Neuronal stem cell (in vitro differentiated cells): ENCODE data around the gene PFKFB3.

ENCODE experiments used
- DNase-seq: peaks from one replicate; pipeline ENCODE4 v3.0.0-alpha.2; 2013; ENCODE audit warnings: low spot score
- H2AFZ ChIP-seq: one replicate; pipeline ENCODE4 v1.6.1; 2013; ENCODE audit warnings: mild to moderate bottlenecking, low read length, inconsistent platforms
- H2AK5ac ChIP-seq: 2 replicates; pipeline ENCODE4 v1.6.1; 2013; ENCODE audit warnings: low read depth, mild to moderate bottlenecking, inconsistent platforms, low read length, moderate library complexity, mixed read lengths
- H2BK120ac ChIP-seq: 2 replicates; pipeline ENCODE4 v1.6.1; 2013; ENCODE audit warnings: low read depth, mild to moderate bottlenecking, inconsistent platforms, low read length, moderate library complexity, mixed read lengths
- H2BK12ac ChIP-seq: one replicate; pipeline ENCODE4 v1.6.1; 2013; ENCODE audit warnings: low read length, inconsistent platforms
- H2BK15ac ChIP-seq: 2 replicates; pipeline ENCODE4 v1.6.1; 2013; ENCODE audit warnings: mild to moderate bottlenecking, low read length, inconsistent platforms, mixed read lengths
- H2BK5ac ChIP-seq: one replicate; pipeline ENCODE4 v1.6.1; 2013; ENCODE audit warnings: inconsistent platforms, mild to moderate bottlenecking, low read length, moderate library complexity
- H3K14ac ChIP-seq: one replicate; pipeline ENCODE4 v1.6.1; 2013; ENCODE audit warnings: low read length, inconsistent platforms
- H3K18ac ChIP-seq: 2 replicates; pipeline ENCODE4 v1.6.1; 2013; ENCODE audit warnings: low read length, inconsistent platforms
- H3K23ac ChIP-seq: 2 replicates; pipeline ENCODE4 v1.6.1; 2013; ENCODE audit warnings: low read depth, mild to moderate bottlenecking, mixed read lengths, low read length, inconsistent platforms; ENCODE audit not compliant: poor library complexity
- H3K27ac ChIP-seq: replicated peaks from 3 replicates; pipeline ENCODE4 v1.5.1; 2013; ENCODE audit warnings: low read length, inconsistent platforms
- H3K27me3 ChIP-seq, 3 experiments: 2 replicates each; pipeline ENCODE4 v1.6.1; 2013; ENCODE audit warnings: low read length in 3 of 3, mild to moderate bottlenecking in 2 of 3, inconsistent platforms in 1 of 3, low read depth in 1 of 3, mixed read lengths in 1 of 3, moderate library complexity in 1 of 3; ENCODE audit not compliant: control insufficient read depth in 3 of 3, insufficient read depth in 3 of 3
- H3K36me3 ChIP-seq, 2 donors: replicated peaks in 1 of 2; 2 replicates each; pipeline ENCODE4 v1.6.1; 2013; ENCODE audit warnings: low read length in 2 of 2; ENCODE audit not compliant: control insufficient read depth in 2 of 2, insufficient read depth in 2 of 2
- H3K4ac ChIP-seq: 2 replicates; pipeline ENCODE4 v1.6.1; 2013; ENCODE audit warnings: inconsistent platforms, mild to moderate bottlenecking, low read length, moderate library complexity
- H3K4me1 ChIP-seq, 2 donors: 1 replicate in 1 of 2; 2 replicates in 1 of 2; pipeline ENCODE4 v1.6.1; 2013; ENCODE audit warnings: low read length in 2 of 2, low read depth in 1 of 2; ENCODE audit not compliant: control insufficient read depth in 2 of 2, insufficient read depth in 1 of 2
- H3K4me2 ChIP-seq: one replicate; pipeline ENCODE4 v1.6.1; 2013; ENCODE audit warnings: mild to moderate bottlenecking, low read length, inconsistent platforms; ENCODE audit not compliant: insufficient read depth, poor library complexity, severe bottlenecking
- H3K4me3 ChIP-seq, 2 donors: 2 replicates each; pipeline ENCODE4 v1.5.1; 2013; ENCODE audit warnings: low read length in 2 of 2, mild to moderate bottlenecking in 2 of 2, inconsistent platforms in 1 of 2, moderate library complexity in 1 of 2
- H3K79me1 ChIP-seq: one replicate; pipeline ENCODE4 v1.6.1; 2013; ENCODE audit warnings: low read depth, mild to moderate bottlenecking, inconsistent platforms, low read length, moderate library complexity
- H3K9ac ChIP-seq: one replicate; pipeline ENCODE4 v1.6.1; 2013; ENCODE audit warnings: mild to moderate bottlenecking, low read depth, low read length, inconsistent platforms; ENCODE audit not compliant: poor library complexity
- H3K9me3 ChIP-seq, 2 donors: replicated peaks in 1 of 2; 2 replicates each; pipeline versions ENCODE3 to v1.6.1; 2013; ENCODE audit warnings: low read length in 2 of 2, mild to moderate bottlenecking in 2 of 2, inconsistent platforms in 1 of 2, low read depth in 1 of 2, mixed read lengths in 1 of 2, moderate library complexity in 1 of 2; ENCODE audit not compliant: control insufficient read depth in 2 of 2, insufficient read depth in 1 of 2
- H4K8ac ChIP-seq: one replicate; pipeline ENCODE4 v1.6.1; 2013; ENCODE audit warnings: low read depth, mild to moderate bottlenecking, inconsistent platforms, low read length, moderate library complexity
- H4K91ac ChIP-seq: one replicate; pipeline ENCODE4 v1.6.1; 2013; ENCODE audit warnings: low read length, low read depth, mild to moderate bottlenecking, inconsistent platforms; ENCODE audit not compliant: poor library complexity
- WGBS, 2 donors: extraction: QIAGEN DNeasy Blood & Tissue Kit; methylation state at CpG; one replicate each; pipeline ENCODE4 v1.1.7; 2013; ENCODE audit warnings: missing lambda C conversion rate in 2 of 2, mixed read lengths in 1 of 2; ENCODE audit not compliant: insufficient read length in 2 of 2, insufficient replicate concordance in 1 of 2; ENCODE audit errors: extremely low coverage in 2 of 2; 5-methylcytosine and 5-hydroxymethylcytosine counted together

The PFKFB3 gene

GRCh38 chr10:6207658-6208057 lies 4.9 kb downstream of the PFKFB3 start:
- no peak overlapping the region for H3K4me2 ChIP-seq
- DNase-seq, result no peak
- no peak overlapping the region for H3K27ac ChIP-seq
- no peak overlapping the region for H2BK12ac ChIP-seq
- peaks cover 0 to 1% of the 10 kb centered on the region in 2 donors for H3K9me3 ChIP-seq
- no peak overlapping the region for H4K91ac ChIP-seq
- H3K4ac ChIP-seq, result no peak overlapping the region
- no peak overlapping the region for H3K18ac ChIP-seq
- no peak overlapping the region for H2AFZ ChIP-seq
- peaks cover 0 to 3% (median 0%) of the 10 kb centered on the region in 3 experiments for H3K27me3 ChIP-seq
- H3K9ac ChIP-seq, result no peak overlapping the region
- no CpG with 5 or more reads among the region's 4 CpGs for WGBS, 2 donors
- peaks cover 11% of the 10 kb centered on the region for H3K79me1 ChIP-seq
- no peak overlapping the region for H2BK120ac ChIP-seq
- H3K4me1 ChIP-seq, result peaks cover 24% of the 10 kb centered on the region in 2 donors
- H3K23ac ChIP-seq, result no peak overlapping the region
- H2BK5ac ChIP-seq, result no peak overlapping the region
- no peak overlapping the region for H2AK5ac ChIP-seq
- H3K36me3 ChIP-seq, result peaks cover 1 to 7% of the 10 kb centered on the region in 2 donors
- H2BK15ac ChIP-seq, result no peak overlapping the region
- H3K14ac ChIP-seq, result no peak overlapping the region
- no peak overlapping the region for H4K8ac ChIP-seq
- H3K4me3 ChIP-seq, result no peak overlapping the region

GRCh38 chr10:6208799-6209235 lies 6.1 kb downstream of the PFKFB3 start:
- Histone ChIP-seq H3K18ac (peak overlapping the region; percentile 44), H3K9me3 (peaks cover 0 to 2% of the 10 kb centered on the region in 2 donors), H2AK5ac (peak overlapping the region; percentile 14), H3K79me1 (peaks cover 11% of the 10 kb centered on the region), H3K4me1 (peaks cover 23 to 25% of the 10 kb centered on the region in 2 donors), H3K23ac (peak overlapping the region; percentile 75), H2BK5ac (no peak overlapping the region), H2BK120ac (no peak overlapping the region), H3K27ac (no peak overlapping the region), H3K9ac (no peak overlapping the region), H2BK12ac (no peak overlapping the region), H3K27me3 (peaks cover 0 to 3% (median 0%) of the 10 kb centered on the region in 3 experiments), H3K4ac (no peak overlapping the region), H3K4me2 (no peak overlapping the region), H2AFZ (no peak overlapping the region), H3K36me3 (peaks cover 7 to 18% of the 10 kb centered on the region in 2 donors), H4K91ac (no peak overlapping the region), H4K8ac (peak overlapping the region; percentile 56), H2BK15ac (peak overlapping the region; percentile 49), H3K14ac (peak overlapping the region; percentile 17), H3K4me3 (no peak overlapping the region)
- WGBS, 2 donors, result no CpG with 5 or more reads among the region's 12 CpGs
- no peak for DNase-seq

GRCh38 chr10:6211341-6211670 lies 8.6 kb downstream of the PFKFB3 start:
- no peak overlapping the region for H2BK12ac ChIP-seq
- H3K4me1 ChIP-seq, result peaks cover 13 to 19% of the 10 kb centered on the region in 2 donors
- WGBS, 2 donors, result no CpG with 5 or more reads among the region's 6 CpGs
- H2BK15ac ChIP-seq, result no peak overlapping the region
- H2AK5ac ChIP-seq, result no peak overlapping the region
- no peak overlapping the region for H4K91ac ChIP-seq
- no peak overlapping the region for H4K8ac ChIP-seq
- no peak overlapping the region for H2BK5ac ChIP-seq
- no peak for DNase-seq
- peak overlapping the region; percentile 18 for H2AFZ ChIP-seq
- H3K14ac ChIP-seq, result no peak overlapping the region
- H3K79me1 ChIP-seq, result peaks cover 20% of the 10 kb centered on the region
- no peak overlapping the region for H3K4me2 ChIP-seq
- peak overlapping the region; percentile 82 for H3K18ac ChIP-seq
- peak overlapping the region; percentile 66 for H3K9ac ChIP-seq
- no peak overlapping the region for H3K4ac ChIP-seq
- H3K36me3 ChIP-seq, result peaks cover 26 to 41% of the 10 kb centered on the region in 2 donors
- no peak overlapping the region for H3K23ac ChIP-seq
- H2BK120ac ChIP-seq, result no peak overlapping the region
- H3K27ac ChIP-seq, result peak overlapping the region; percentile 49
- no peak overlapping the region for H3K4me3 ChIP-seq
- peaks cover 0 to 2% (median 0%) of the 10 kb centered on the region in 3 experiments for H3K27me3 ChIP-seq
- H3K9me3 ChIP-seq, result peaks cover 0 to 4% of the 10 kb centered on the region in 2 donors

- H2BK12ac ChIP-seq, result no peak overlapping the region
- peaks cover 0 to 2% (median 0%) of the 10 kb centered on the region in 3 experiments for H3K27me3 ChIP-seq
- H4K8ac ChIP-seq, result no peak overlapping the region
- no peak overlapping the region for H2BK5ac ChIP-seq
- peak; percentile 56 for DNase-seq
- H3K9ac ChIP-seq, result peak overlapping the region; percentile 54
- no CpG with 5 or more reads among the region's 30 CpGs for WGBS, 2 donors
- peak overlapping the region; percentile 0 for H3K4ac ChIP-seq
- peak overlapping the region; percentile 74 for H2AK5ac ChIP-seq
- peak overlapping the region; percentile 84 for H3K18ac ChIP-seq
- peaks cover 0 to 4% of the 10 kb centered on the region in 2 donors for H3K9me3 ChIP-seq
- peaks cover 13 to 19% of the 10 kb centered on the region in 2 donors for H3K4me1 ChIP-seq
- H3K4me3 ChIP-seq, result no peak overlapping the region
- peak overlapping the region; percentile 77 for H3K14ac ChIP-seq
- no peak overlapping the region for H2BK15ac ChIP-seq
- H3K36me3 ChIP-seq, result peaks cover 32 to 47% of the 10 kb centered on the region in 2 donors
- H2BK120ac ChIP-seq, result no peak overlapping the region
- H3K27ac ChIP-seq, result peak overlapping the region; percentile 49
- H3K4me2 ChIP-seq, result peak overlapping the region; percentile 32
- peaks cover 20% of the 10 kb centered on the region for H3K79me1 ChIP-seq
- peak overlapping the region; percentile 18 for H2AFZ ChIP-seq
- peak overlapping the region; percentile 69 for H3K23ac ChIP-seq
- H4K91ac ChIP-seq, result no peak overlapping the region
These were observed 9.2 kb downstream of the PFKFB3 start for GRCh38 chr10:6211671-6212635.
